Measurements from ENCODE around the gene TSNAX.

The TSNAX gene

GRCh38 chr1:231603598-231604275 is 75.3 kb downstream of the TSNAX start:
- DNase-seq = no peak

- no peak for DNase-seq
These were observed 75.8 kb downstream of the TSNAX start for GRCh38 chr1:231604276-231604621.

GRCh38 chr1:231605149-231606100 is 77.0 kb downstream of the TSNAX start:
- DNase-seq = no peak

GRCh38 chr1:231606712-231607111 is 78.2 kb downstream of the TSNAX start:
- no peak for DNase-seq

- DNase-seq = no peak
These were observed 81.9 kb downstream of the TSNAX start for GRCh38 chr1:231610388-231610787.

GRCh38 chr1:231611111-231611510 is 82.6 kb downstream of the TSNAX start:
- no peak for DNase-seq

GRCh38 chr1:231611851-231612250 is 83.4 kb downstream of the TSNAX start:
- DNase-seq = no peak

- DNase-seq = peak; percentile 16 to 33
These were observed 84.1 kb downstream of the TSNAX start for GRCh38 chr1:231612393-231613089.

GRCh38 chr1:231613419-231614349 is 85.2 kb downstream of the TSNAX start:
- no peak for DNase-seq

Data from stimulated activated CD4-positive, alpha-beta T cell treated with anti-CD3 and anti-CD28 coated beads, Interleukin-4, amount 100 ng/mL, for 4 hours (primary cell).